ENCODE data around the gene FAM222A.

FAM222A gene

DNA sequence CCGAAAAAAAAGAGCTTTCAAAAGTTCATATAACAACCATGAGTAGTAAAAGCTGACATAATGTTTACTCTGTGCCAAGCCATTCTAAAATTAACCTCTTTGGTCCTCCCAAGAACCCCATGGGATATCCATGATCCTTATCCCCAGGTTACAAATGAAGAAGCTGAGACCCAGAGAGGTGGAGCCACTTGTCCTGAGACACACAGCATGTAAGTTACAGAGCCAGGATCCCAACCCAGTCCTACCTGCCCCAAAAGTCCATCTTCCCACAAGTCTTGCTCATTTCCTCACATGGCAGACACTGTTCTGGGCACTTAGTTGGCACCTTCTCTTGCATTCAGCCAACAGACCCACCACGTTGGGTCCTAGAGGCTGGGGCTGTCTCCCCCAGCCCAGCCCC, 82.4 kb downstream of the FAM222A start:
- TF ChIP-seq ZNF768 (tag by site-specific recombination; IDR thresholded peaks at IDR 0.05) = peak; percentile 61
- TF ChIP-seq, protein P1, sequence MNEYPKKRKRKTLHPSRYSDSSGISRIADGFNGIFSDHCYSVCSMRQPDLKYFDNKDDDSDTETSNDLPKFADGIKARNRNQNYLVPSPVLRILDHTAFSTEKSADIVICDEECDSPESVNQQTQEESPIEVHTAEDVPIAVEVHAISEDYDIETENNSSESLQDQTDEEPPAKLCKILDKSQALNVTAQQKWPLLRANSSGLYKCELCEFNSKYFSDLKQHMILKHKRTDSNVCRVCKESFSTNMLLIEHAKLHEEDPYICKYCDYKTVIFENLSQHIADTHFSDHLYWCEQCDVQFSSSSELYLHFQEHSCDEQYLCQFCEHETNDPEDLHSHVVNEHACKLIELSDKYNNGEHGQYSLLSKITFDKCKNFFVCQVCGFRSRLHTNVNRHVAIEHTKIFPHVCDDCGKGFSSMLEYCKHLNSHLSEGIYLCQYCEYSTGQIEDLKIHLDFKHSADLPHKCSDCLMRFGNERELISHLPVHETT (tag by site-specific recombination; IDR thresholded peaks at IDR 0.05) = no peak
- Histone ChIP-seq H3K27ac (ENCODE audit: extremely low read depth, low read depth, low read length) (no peak overlapping the region), H3K4me1 (ENCODE audit: control insufficient read depth, insufficient read depth, low read length) (no peaks in the 10 kb centered on the region), H3K4me3 (ENCODE audit: low read depth, low read length) (no peak overlapping the region), H3K36me3 (ENCODE audit: control insufficient read depth in 2 of 2, insufficient read depth in 1 of 2, low read length in 2 of 2) (no peaks in the 10 kb centered on the region), H3K9me3 (ENCODE audit: control insufficient read depth, insufficient read depth, low read depth, low read length) (no peaks in the 10 kb centered on the region)
- ChIA-PET CTCF (interaction anchor here (2.4 kb wide), 1 partner anchor 9 kb away, joined by 21 read pairs; no protein-coding TSS in a partner anchor), POLR2A (interaction anchor here (0.7 kb wide), 1 partner anchor 49 kb away, joined by 3 read pairs; no protein-coding TSS in a partner anchor)

DNA sequence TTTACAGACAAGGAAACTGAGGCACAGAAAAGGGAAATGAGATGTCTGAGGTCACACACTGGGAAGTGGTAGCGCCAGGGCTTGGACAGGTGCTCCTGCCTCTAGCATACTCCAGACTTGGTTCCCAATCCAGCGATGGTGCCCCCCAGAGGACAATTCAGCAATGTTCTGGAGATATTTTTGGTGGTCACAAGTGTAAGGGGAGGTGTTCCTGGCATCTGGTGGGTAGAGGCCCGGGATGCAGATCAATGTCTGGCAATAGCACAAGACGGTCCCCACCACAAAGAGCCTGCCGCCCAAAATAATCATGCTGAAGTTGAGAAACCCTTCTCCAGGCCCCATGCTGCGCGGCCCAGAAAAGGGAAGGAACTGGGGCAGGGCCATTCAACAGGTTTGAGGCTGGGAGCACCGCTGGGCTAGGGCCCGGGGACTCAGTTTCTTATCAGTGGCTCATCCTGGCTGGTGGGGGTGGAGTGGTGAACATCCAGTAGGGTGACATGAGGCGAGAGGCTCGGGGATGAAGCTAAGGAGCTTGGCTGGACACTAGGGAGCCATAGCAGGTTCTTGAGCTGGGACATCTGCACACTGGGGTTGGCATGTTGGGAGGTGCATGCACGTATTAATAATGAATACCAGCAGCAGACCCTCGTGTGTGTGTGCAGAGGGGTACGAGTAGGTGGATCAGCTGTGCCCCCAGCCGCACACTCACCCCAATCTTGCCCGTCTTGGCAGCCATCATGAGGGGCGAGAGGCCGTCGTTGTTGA, 84.5 kb downstream of the FAM222A start:
- no peak overlapping the region for H3K4me3 ChIP-seq (ENCODE audit: low read depth, low read length)
- CTCF ChIA-PET = interaction anchor here (0.6 kb wide), 2 partner anchors 8 to 90 kb away, joined by 3 read pairs; no protein-coding TSS in a partner anchor
- no peaks in the 10 kb centered on the region for H3K36me3 ChIP-seq (ENCODE audit: control insufficient read depth in 2 of 2, insufficient read depth in 1 of 2, low read length in 2 of 2)
- H3K27ac ChIP-seq (ENCODE audit: extremely low read depth, low read depth, low read length) = no peak overlapping the region
- POLR2A ChIA-PET = no interaction called here
- no peaks in the 10 kb centered on the region for H3K4me1 ChIP-seq (ENCODE audit: control insufficient read depth, insufficient read depth, low read length)
- TF ChIP-seq PRDM1 (tag by site-specific recombination; IDR thresholded peaks at IDR 0.05) (no peak), SCRT1 (tag by site-specific recombination; IDR thresholded peaks at IDR 0.05; ENCODE audit: borderline replicate concordance) (peak; percentile 50; the same call in 1 of the 2 replicates), SCRT2 (tag by site-specific recombination; IDR thresholded peaks at IDR 0.05) (peak; percentile 86), ZNF16 (tag by site-specific recombination; IDR thresholded peaks at IDR 0.05; ENCODE audit: low read depth) (peak; percentile 91)
- no peaks in the 10 kb centered on the region for H3K9me3 ChIP-seq (ENCODE audit: control insufficient read depth, insufficient read depth, low read depth, low read length)

DNA sequence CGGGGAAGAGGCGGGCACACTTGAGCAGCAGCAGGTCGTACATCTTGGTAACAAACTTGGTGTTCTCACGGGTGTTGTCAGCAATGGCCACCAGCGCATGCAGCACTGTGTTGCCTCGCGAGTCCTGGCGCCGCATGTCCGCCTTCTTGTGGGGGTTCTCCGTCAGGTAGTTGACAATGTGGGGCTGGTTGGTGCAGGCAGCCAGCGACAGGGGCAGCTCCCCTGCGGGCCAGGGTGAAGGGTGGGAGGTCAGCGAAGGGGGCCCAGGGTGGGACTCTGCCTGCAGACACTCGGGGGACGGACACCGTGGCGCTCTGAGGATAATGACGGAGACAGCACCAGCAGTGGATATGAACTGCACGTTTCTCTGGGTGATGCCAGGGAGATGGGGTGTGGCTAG, 85.1 kb downstream of the FAM222A start:
- H3K36me3 ChIP-seq (ENCODE audit: control insufficient read depth in 2 of 2, insufficient read depth in 1 of 2, low read length in 2 of 2) = no peaks in the 10 kb centered on the region
- H3K27ac ChIP-seq (ENCODE audit: extremely low read depth, low read depth, low read length) = no peak overlapping the region
- TF ChIP-seq, protein P2, sequence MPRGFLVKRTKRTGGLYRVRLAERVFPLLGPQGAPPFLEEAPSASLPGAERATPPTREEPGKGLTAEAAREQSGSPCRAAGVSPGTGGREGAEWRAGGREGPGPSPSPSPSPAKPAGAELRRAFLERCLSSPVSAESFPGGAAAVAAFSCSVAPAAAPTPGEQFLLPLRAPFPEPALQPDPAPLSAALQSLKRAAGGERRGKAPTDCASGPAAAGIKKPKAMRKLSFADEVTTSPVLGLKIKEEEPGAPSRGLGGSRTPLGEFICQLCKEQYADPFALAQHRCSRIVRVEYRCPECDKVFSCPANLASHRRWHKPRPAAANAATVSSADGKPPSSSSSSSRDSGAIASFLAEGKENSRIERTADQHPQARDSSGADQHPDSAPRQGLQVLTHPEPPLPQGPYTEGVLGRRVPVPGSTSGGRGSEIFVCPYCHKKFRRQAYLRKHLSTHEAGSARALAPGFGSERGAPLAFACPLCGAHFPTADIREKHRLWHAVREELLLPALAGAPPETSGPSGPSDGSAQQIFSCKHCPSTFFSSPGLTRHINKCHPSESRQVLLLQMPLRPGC (tag by site-specific recombination; IDR thresholded peaks at IDR 0.05) = no peak
- TF ChIP-seq ZNF623 (tag by site-specific recombination; IDR thresholded peaks at IDR 0.05) (no peak), ZNF16 (tag by site-specific recombination; IDR thresholded peaks at IDR 0.05; ENCODE audit: low read depth) (no peak), ZNF292 (tag by site-specific recombination; IDR thresholded peaks at IDR 0.05; ENCODE audit: borderline replicate concordance, low read depth) (no peak), ZNF837 (tag by site-specific recombination; IDR thresholded peaks at IDR 0.05) (no peak), KLF7 (tag by site-specific recombination; IDR thresholded peaks at IDR 0.05; ENCODE audit: borderline replicate concordance) (no peak), ZNF626 (tag by site-specific recombination; IDR thresholded peaks at IDR 0.05) (no peak), ZNF768 (tag by site-specific recombination; IDR thresholded peaks at IDR 0.05) (no peak), ZNF335 (tag by site-specific recombination; conservative IDR thresholded peaks at IDR 0.05) (no peak), ZNF530 (tag by site-specific recombination; IDR thresholded peaks at IDR 0.05; ENCODE audit: low read depth) (no peak), ZBTB1 (tag by site-specific recombination; IDR thresholded peaks at IDR 0.05) (no peak), ZNF266 (tag by site-specific recombination; IDR thresholded peaks at IDR 0.05; ENCODE audit: low read depth) (no peak), ZNF239 (tag by site-specific recombination; IDR thresholded peaks at IDR 0.05) (no peak), ZNF473 (tag by site-specific recombination; IDR thresholded peaks at IDR 0.05) (no peak)
- TF ChIP-seq, protein P3, sequence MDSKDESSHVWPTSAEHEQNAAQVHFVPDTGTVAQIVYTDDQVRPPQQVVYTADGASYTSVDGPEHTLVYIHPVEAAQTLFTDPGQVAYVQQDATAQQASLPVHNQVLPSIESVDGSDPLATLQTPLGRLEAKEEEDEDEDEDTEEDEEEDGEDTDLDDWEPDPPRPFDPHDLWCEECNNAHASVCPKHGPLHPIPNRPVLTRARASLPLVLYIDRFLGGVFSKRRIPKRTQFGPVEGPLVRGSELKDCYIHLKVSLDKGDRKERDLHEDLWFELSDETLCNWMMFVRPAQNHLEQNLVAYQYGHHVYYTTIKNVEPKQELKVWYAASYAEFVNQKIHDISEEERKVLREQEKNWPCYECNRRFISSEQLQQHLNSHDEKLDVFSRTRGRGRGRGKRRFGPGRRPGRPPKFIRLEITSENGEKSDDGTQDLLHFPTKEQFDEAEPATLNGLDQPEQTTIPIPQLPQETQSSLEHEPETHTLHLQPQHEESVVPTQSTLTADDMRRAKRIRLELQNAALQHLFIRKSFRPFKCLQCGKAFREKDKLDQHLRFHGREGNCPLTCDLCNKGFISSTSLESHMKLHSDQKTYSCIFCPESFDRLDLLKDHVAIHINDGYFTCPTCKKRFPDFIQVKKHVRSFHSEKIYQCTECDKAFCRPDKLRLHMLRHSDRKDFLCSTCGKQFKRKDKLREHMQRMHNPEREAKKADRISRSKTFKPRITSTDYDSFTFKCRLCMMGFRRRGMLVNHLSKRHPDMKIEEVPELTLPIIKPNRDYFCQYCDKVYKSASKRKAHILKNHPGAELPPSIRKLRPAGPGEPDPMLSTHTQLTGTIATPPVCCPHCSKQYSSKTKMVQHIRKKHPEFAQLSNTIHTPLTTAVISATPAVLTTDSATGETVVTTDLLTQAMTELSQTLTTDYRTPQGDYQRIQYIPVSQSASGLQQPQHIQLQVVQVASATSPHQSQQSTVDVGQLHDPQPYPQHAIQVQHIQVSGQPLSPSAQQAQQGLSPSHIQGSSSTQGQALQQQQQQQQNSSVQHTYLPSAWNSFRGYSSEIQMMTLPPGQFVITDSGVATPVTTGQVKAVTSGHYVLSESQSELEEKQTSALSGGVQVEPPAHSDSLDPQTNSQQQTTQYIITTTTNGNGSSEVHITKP (tag by site-specific recombination; IDR thresholded peaks at IDR 0.05) = no peak
- TF ChIP-seq, protein P4, sequence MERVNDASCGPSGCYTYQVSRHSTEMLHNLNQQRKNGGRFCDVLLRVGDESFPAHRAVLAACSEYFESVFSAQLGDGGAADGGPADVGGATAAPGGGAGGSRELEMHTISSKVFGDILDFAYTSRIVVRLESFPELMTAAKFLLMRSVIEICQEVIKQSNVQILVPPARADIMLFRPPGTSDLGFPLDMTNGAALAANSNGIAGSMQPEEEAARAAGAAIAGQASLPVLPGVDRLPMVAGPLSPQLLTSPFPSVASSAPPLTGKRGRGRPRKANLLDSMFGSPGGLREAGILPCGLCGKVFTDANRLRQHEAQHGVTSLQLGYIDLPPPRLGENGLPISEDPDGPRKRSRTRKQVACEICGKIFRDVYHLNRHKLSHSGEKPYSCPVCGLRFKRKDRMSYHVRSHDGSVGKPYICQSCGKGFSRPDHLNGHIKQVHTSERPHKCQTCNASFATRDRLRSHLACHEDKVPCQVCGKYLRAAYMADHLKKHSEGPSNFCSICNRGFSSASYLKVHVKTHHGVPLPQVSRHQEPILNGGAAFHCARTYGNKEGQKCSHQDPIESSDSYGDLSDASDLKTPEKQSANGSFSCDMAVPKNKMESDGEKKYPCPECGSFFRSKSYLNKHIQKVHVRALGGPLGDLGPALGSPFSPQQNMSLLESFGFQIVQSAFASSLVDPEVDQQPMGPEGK (tag by site-specific recombination; IDR thresholded peaks at IDR 0.05) = no peak
- ChIA-PET CTCF (interaction anchor here (0.6 to 1.3 kb wide), 3 partner anchors 47 to 335 kb away, joined by 3 to 4 read pairs (median 4); no protein-coding TSS in a partner anchor), POLR2A (no interaction called here)
- no peaks in the 10 kb centered on the region for H3K4me1 ChIP-seq (ENCODE audit: control insufficient read depth, insufficient read depth, low read length)
- H3K9me3 ChIP-seq (ENCODE audit: control insufficient read depth, insufficient read depth, low read depth, low read length) = no peaks in the 10 kb centered on the region
- H3K4me3 ChIP-seq (ENCODE audit: low read depth, low read length) = no peak overlapping the region

Data from HEK293 (cell line).